GM12878 (cell line): ENCODE data around the gene WNT7A. TPM values are rescaled to one million over a fixed set of nuclear protein-coding genes. Genes with fewer than 3 reads are reported as not detected.

ENCODE experiments used
- ATAC-seq: fragments of 200-7000 bp; cut with Tn5 transposase; 3 replicates; pipeline ENCODE4 v1.9.1; 2020; ENCODE audit warnings: mild to moderate bottlenecking, moderate library complexity
- BruUV-seq: library from RNA; stranded (reverse); fragments of 400-500 nt; replicated peaks from 2 replicates; lab custom pipeline; 2021; lab: Mats Ljungman, UMichigan
- CTCF ChIA-PET: fragments of 300-600 bp; sonication (Branson Sonifier 250); formaldehyde crosslinking; extraction: SDS; loops from one replicate; lab custom pipeline; 2021; ENCODE audit warnings: inconsistent platforms; lab: Yijun Ruan, JAX
- POLR2A ChIA-PET: fragments of 350-600 bp; formaldehyde crosslinking; extraction: SDS; loops from one replicate; lab custom pipeline; 2021; ENCODE audit warnings: inconsistent platforms; lab: Charles Lee
- RAD21 ChIA-PET: fragments of 300-600 bp; sonication (Branson Sonifier 250); formaldehyde crosslinking; loops from one replicate; lab custom pipeline; 2023; ENCODE audit warnings: antibody characterized with exemption; ENCODE audit not compliant: unreplicated experiment; lab: Charles Lee
- SMC1A ChIA-PET: fragments of 300-600 bp; sonication (Branson Sonifier 250); formaldehyde crosslinking; loops from one replicate; lab custom pipeline; 2023; ENCODE audit not compliant: unreplicated experiment, uncharacterized antibody; lab: Charles Lee
- DNase-seq: peaks from one replicate; pipeline ENCODE4 v3.0.0-alpha.2; 2011; ENCODE audit warnings: low read depth, low spot score
- FAIRE-seq: peaks from 3 replicates; lab custom pipeline; 2011; peaks lifted over from hg19 to GRCh38; lab: Jason Lieb, UNC
- H2AFZ ChIP-seq: 2 replicates; pipeline ENCODE4 v1.6.0; 2011; ENCODE audit warnings: low read depth, low read length, control low read depth; ENCODE audit not compliant: control insufficient read depth
- H3K27ac ChIP-seq: 2 replicates; pipeline ENCODE4 v1.5.1; 2011; ENCODE audit warnings: control low read depth; ENCODE audit not compliant: control insufficient read depth, insufficient read depth
- H3K27me3 ChIP-seq, 2 experiments: replicated peaks in 1 of 2; 2 replicates each; pipeline versions ENCODE4 v1.6.0 to v1.6.1; 2011; ENCODE audit warnings: low read length in 1 of 2; ENCODE audit not compliant: control insufficient read depth in 2 of 2, insufficient read depth in 2 of 2
- H3K36me3 ChIP-seq, 2 experiments: 2 replicates each; pipeline ENCODE4 v1.5.1; 2011; ENCODE audit warnings: low read length in 1 of 2; ENCODE audit not compliant: control insufficient read depth in 2 of 2, insufficient read depth in 2 of 2
- H3K4me1 ChIP-seq: 2 replicates; pipeline ENCODE4 v1.6.1; 2011; ENCODE audit warnings: mild to moderate bottlenecking, low read length, moderate library complexity, mixed read lengths; ENCODE audit not compliant: control insufficient read depth, insufficient read depth
- H3K4me2 ChIP-seq: 2 replicates; pipeline ENCODE4 v1.6.0; 2011; ENCODE audit warnings: control low read depth; ENCODE audit not compliant: control insufficient read depth, insufficient read depth
- H3K4me3 ChIP-seq: fragments of 200-600 bp; sonication (generic); 2 replicates; pipeline ENCODE4 v1.5.1; 2016
- H3K79me2 ChIP-seq: 2 replicates; pipeline ENCODE4 v1.6.0; 2011; ENCODE audit warnings: low read length; ENCODE audit not compliant: control insufficient read depth, insufficient read depth
- H3K9ac ChIP-seq: 2 replicates; pipeline ENCODE4 v1.8.0; 2011; ENCODE audit warnings: low read length, control low read depth, mixed read lengths; ENCODE audit not compliant: control insufficient read depth, insufficient read depth
- H3K9me3 ChIP-seq: replicated peaks from 3 replicates; pipeline ENCODE4 v1.5.1; 2011; ENCODE audit warnings: mild to moderate bottlenecking, low read length; ENCODE audit not compliant: control insufficient read depth, insufficient read depth
- H4K20me1 ChIP-seq: 2 replicates; pipeline ENCODE4 v1.6.0; 2011; ENCODE audit not compliant: control insufficient read depth, insufficient read depth
- EED ChIP-seq: sonication (generic); IDR thresholded peaks from 2 replicates; pipeline ENCODE4 v1.6.1; 2016; ENCODE audit warnings: antibody characterized with exemption, low read depth
- KAT2A ChIP-seq: conservative IDR thresholded peaks from 2 replicates; pipeline ENCODE4 v1.6.1; 2011; ENCODE audit warnings: low read depth, low read length; ENCODE audit not compliant: control insufficient read depth
- MXI1 ChIP-seq: fragments of 150-350 bp; IDR thresholded peaks from 2 replicates; pipeline ENCODE4 v1.6.1; 2011; ENCODE audit warnings: low read depth, mild to moderate bottlenecking, inconsistent platforms, low read length, improper control_type of control experiment
- NFIC ChIP-seq: IDR thresholded peaks from 2 replicates; pipeline ENCODE4 v1.6.1; 2012; ENCODE audit warnings: low read depth, mild to moderate bottlenecking, inconsistent platforms, low read length, moderate library complexity
- ZBTB40 ChIP-seq: fragments of 450-650 bp; IDR thresholded peaks from 2 replicates; pipeline ENCODE4 v1.6.1; 2016; ENCODE audit warnings: mild to moderate bottlenecking, moderate library complexity, borderline replicate concordance
- ZNF217 ChIP-seq: fragments of 450-650 bp; IDR thresholded peaks from 2 replicates; pipeline ENCODE4 v1.6.1; 2017; ENCODE audit warnings: antibody characterized with exemption, mild to moderate bottlenecking
- WGBS: methylation state at CpG from one replicate; pipeline ENCODE4 v1.1.6; 2016; ENCODE audit warnings: low lambda C conversion rate; ENCODE audit not compliant: insufficient replicate concordance, insufficient coverage; ENCODE audit errors: missing lambda C conversion rate; 5-methylcytosine and 5-hydroxymethylcytosine counted together
- in situ Hi-C: fragments of 300-500 bp; cut with MboI; formaldehyde crosslinking; loops from 9 replicates; pipeline ENCODE4 v1.14.3; 2018; ENCODE audit warnings: mixed read lengths
- intact Hi-C: fragments of 100-400 bp; cut with micrococcal nuclease; formaldehyde crosslinking; loops from one replicate; pipeline ENCODE4 v1.14.2; 2022; ENCODE audit not compliant: unreplicated experiment
- polyA plus RNA-seq, 11 experiments: library from polyadenylated mRNA; depleted of rRNA in 4 of 11; unstranded in 6 of 11; stranded (reverse) in 5 of 11; fragments of >200 nt; fragmentation: Nextera tagmentation in 4 of 11; fragmentation: Illumina TruSeq in 1 of 11; extraction: Ambion mirVana in 4 of 11; extraction: Trizol in 1 of 11; gene quantifications; 1 replicate in 1 of 11; 2 replicates in 10 of 11; pipeline versions ENCODE4 v1.2.1 to v1.2.3, GENCODE V29; 2011 to 2016; ENCODE audit warnings: inconsistent platforms in 2 of 11, missing spikeins in 2 of 11, low read depth in 1 of 11
- total RNA-seq, 4 experiments: library from RNA; depleted of rRNA in 3 of 4; stranded (reverse); fragments of >200 nt in 3 of 4; fragmentation: Illumina TruSeq in 1 of 4; extraction: Trizol in 1 of 4; gene quantifications; 2 replicates each; pipeline versions ENCODE4 v1.2.1 to v1.2.3, GENCODE V29; 2013 to 2021

WNT7A gene
- total and polyA plus RNA-seq, 10 of the 15 experiments (the other 5 are each of a cell fraction or from before 2014, with no cell fraction given), result 0.08 TPM; not detected in 9

GRCh38 chr3:13818919-13819318 is 61.0 kb downstream of the WNT7A start:
- H3K27me3 ChIP-seq, result no peaks in the 10 kb centered on the region
- no peak overlapping the region for H3K9ac ChIP-seq
- 63% methylated on average over 30 of the region's 30 CpGs for WGBS
- POLR2A ChIA-PET, result no interaction called here
- H3K36me3 ChIP-seq, result no peaks in the 10 kb centered on the region
- no peak overlapping the region for H3K27ac ChIP-seq
- RAD21 ChIA-PET, result no interaction called here
- peaks cover 1% of the 10 kb centered on the region; the same call in 1 of the 3 replicates for H3K9me3 ChIP-seq
- no peak for ATAC-seq
- no TSS peak for BruUV-seq
- H2AFZ ChIP-seq, result no peak overlapping the region
- H4K20me1 ChIP-seq, result no peaks in the 10 kb centered on the region
- CTCF ChIA-PET, result no interaction called here
- no peak for FAIRE-seq
- intact Hi-C loops, result no loop called here
- in situ Hi-C loops, result no loop called here
- SMC1A ChIA-PET, result interaction anchor here (0.6 kb wide), 1 partner anchor 101 kb away, joined by 3 read pairs; no protein-coding TSS in a partner anchor
- no peaks in the 10 kb centered on the region for H3K79me2 ChIP-seq
- TF ChIP-seq ZNF217 (no peak), NFIC (no peak), KAT2A (no peak), MXI1 (no peak), ZBTB40 (no peak), EED (no peak)
- TF ChIP-seq, all 136 proteins: peak for 0
- Histone ChIP-seq H3K4me3 (no peak overlapping the region), H3K4me1 (no peaks in the 10 kb centered on the region), H3K4me2 (no peak overlapping the region)
- no peak for DNase-seq
